Ascending aorta (tissue), 2 donors: ENCODE results near the gene PADI3. TPM values are rescaled to one million over a fixed set of nuclear protein-coding genes. Genes with fewer than 3 reads are reported as not detected.

Source experiments
- DNase-seq, 2 donors: peaks; one replicate each; pipeline ENCODE4 v3.0.0-alpha.2; 2019; ENCODE audit warnings: low spot score in 2 of 2
- H3K27ac ChIP-seq, 2 donors: fragments of 200-600 bp; sonication (generic); one replicate each; pipeline ENCODE4 v1.5.1; 2016 to 2017; ENCODE audit warnings: mild to moderate bottlenecking in 1 of 2
- H3K27me3 ChIP-seq: fragments of 200-600 bp; sonication (generic); one replicate; pipeline ENCODE4 v1.5.1; 2017
- H3K36me3 ChIP-seq, 2 donors: fragments of 200-600 bp; sonication (generic); one replicate each; pipeline ENCODE4 v1.5.1; 2016
- H3K4me1 ChIP-seq, 2 donors: fragments of 200-600 bp; sonication (generic); one replicate each; pipeline ENCODE4 v1.5.1; 2016 to 2017; ENCODE audit warnings: mild to moderate bottlenecking in 1 of 2
- H3K4me3 ChIP-seq, 2 donors: fragments of 200-600 bp; sonication (generic); one replicate each; pipeline ENCODE4 v1.5.1; 2016 to 2017; ENCODE audit warnings: mild to moderate bottlenecking in 1 of 2
- H3K9me3 ChIP-seq, 2 donors: fragments of 200-600 bp; sonication (generic); one replicate each; pipeline ENCODE4 v1.5.1; 2016
- intact Hi-C: fragments of 100-400 bp; cut with DNase I; formaldehyde crosslinking; loops from one replicate; pipeline ENCODE4 v1.15.1; 2023
- total RNA-seq: library from RNA; depleted of rRNA; stranded (reverse); fragments of >200 nt; gene quantifications from one replicate; pipeline ENCODE4 v1.1.0, GENCODE V29; 2016
- TF ChIP-seq, protein P1 (sequence below), 3 experiments: fragments of 200-600 bp in 2 of 3; fragments of 450-650 bp in 1 of 3; sonication (generic) in 2 of 3; IDR thresholded peaks; one replicate each; pipeline ENCODE4 v1.5.1; 2016 to 2019; ENCODE audit warnings: antibody characterized with exemption in 3 of 3, mild to moderate bottlenecking in 1 of 3, moderate library complexity in 1 of 3

PADI3 gene
- total RNA-seq, 1 donor from 2014 or later, result not detected

DNA sequence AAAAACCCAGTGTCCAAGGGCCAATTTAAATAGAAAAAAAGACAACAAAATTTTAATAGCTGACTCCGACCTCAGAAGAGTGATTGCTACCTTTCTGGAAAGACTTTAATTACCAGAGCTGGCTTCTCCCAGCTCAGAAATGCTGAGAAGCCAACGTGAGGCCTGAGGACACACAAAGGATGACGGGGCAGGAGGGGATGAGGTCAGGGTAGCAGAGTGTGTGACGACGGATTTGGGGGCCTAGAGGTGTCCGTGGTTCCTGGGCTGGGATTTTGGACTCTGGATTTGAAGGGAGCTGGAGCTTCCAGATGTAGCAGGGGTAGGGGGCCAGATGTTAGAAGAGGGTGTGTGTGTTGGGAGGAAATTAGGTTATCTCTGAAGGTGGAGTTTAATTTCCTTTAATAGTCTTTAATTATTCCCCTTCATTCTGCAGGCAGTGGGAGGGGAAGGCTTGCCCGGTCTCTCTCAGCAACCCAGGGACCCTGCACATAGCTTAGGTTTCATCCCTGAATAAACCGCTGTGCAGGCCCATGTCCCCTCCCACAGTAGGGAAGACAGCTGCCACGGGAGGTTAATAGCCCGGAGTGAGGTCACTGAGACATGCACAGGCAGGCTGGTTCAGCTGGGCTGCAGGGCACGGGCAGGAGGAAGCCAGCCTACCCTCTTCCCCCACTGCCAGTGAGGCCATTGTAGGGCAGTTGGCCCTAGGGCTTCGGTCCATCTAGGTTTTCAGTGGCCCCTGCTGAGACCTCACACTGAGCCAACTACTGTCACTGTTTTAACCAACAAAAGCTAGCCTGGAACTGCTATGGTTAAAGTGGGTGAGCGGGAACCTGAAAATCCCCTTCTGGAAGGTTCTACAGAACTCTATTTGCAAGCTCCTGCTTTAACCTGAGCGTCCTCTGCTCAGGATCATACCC, 3.8 kb upstream of the PADI3 start:
- no peak for DNase-seq
- intact Hi-C loops, result no loop called here
- no peak overlapping the region for H3K27ac ChIP-seq
- TF ChIP-seq, protein P1, sequence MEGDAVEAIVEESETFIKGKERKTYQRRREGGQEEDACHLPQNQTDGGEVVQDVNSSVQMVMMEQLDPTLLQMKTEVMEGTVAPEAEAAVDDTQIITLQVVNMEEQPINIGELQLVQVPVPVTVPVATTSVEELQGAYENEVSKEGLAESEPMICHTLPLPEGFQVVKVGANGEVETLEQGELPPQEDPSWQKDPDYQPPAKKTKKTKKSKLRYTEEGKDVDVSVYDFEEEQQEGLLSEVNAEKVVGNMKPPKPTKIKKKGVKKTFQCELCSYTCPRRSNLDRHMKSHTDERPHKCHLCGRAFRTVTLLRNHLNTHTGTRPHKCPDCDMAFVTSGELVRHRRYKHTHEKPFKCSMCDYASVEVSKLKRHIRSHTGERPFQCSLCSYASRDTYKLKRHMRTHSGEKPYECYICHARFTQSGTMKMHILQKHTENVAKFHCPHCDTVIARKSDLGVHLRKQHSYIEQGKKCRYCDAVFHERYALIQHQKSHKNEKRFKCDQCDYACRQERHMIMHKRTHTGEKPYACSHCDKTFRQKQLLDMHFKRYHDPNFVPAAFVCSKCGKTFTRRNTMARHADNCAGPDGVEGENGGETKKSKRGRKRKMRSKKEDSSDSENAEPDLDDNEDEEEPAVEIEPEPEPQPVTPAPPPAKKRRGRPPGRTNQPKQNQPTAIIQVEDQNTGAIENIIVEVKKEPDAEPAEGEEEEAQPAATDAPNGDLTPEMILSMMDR (IDR thresholded peaks at IDR 0.05), result no peak
- H3K4me1 ChIP-seq, result no peaks in the 10 kb centered on the region
- H3K36me3 ChIP-seq, result no peaks in the 10 kb centered on the region
- H3K27me3 ChIP-seq, result no peaks in the 10 kb centered on the region
- H3K4me3 ChIP-seq, result no peak overlapping the region
- H3K9me3 ChIP-seq, result no peaks in the 10 kb centered on the region

DNA sequence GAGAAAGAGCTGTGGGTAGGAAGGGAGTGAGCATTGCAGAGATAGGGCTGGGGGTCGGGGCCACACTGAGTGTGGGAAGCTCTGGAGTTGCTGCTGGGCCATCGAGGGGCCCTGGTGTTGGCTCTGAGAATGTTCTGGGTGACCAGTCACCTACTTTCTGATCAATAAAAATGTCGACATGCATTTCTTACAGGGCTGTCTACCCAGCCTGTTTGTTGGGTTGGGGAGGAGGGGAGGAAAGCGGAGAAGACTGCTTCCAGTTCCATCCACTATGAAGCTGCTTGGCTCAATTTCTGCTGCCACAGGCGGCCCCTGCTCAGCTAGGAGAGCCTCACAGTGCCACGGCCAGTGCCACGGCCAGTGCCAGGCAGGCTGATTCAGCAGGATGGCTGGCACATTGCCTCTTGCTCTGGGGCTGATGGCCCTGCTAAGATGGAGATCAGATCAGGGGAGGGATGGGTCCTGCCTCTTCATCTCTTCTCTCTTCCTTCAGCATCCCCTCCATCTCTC, 3.0 kb upstream of the PADI3 start:
- no peak overlapping the region for H3K4me3 ChIP-seq
- no peaks in the 10 kb centered on the region for H3K27me3 ChIP-seq
- no peaks in the 10 kb centered on the region for H3K4me1 ChIP-seq
- intact Hi-C loops, result no loop called here
- no peak overlapping the region for H3K27ac ChIP-seq
- H3K36me3 ChIP-seq, result no peaks in the 10 kb centered on the region
- no peaks in the 10 kb centered on the region for H3K9me3 ChIP-seq
- TF ChIP-seq, protein P1 (IDR thresholded peaks at IDR 0.05), result no peak
- DNase-seq, result no peak

DNA sequence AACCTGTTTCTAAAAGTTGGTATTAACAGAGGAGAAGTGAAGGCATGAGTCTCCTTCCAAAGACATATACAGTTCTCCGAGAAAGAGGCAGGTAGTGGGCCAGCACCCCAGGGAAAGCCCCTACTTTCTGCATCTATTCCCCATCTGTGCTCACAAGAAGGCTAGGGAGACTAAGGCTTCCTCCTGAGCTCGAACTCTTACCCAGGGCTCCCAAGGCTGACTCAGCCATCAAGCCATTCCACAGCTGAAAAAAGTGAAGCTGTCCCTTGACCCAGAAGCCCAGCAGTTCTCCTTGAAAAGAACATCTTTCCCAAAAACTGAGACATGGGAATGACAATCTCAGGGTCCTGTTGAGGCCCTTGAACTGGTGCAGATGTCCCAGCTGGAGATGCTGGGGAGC, 1.9 kb upstream of the PADI3 start:
- Histone ChIP-seq H3K27me3 (no peaks in the 10 kb centered on the region), H3K4me3 (no peak overlapping the region), H3K36me3 (no peaks in the 10 kb centered on the region), H3K27ac (no peak overlapping the region), H3K9me3 (no peaks in the 10 kb centered on the region), H3K4me1 (no peaks in the 10 kb centered on the region)
- no peak for DNase-seq
- TF ChIP-seq, protein P1 (IDR thresholded peaks at IDR 0.05), result no peak
- intact Hi-C loops, result no loop called here

DNA sequence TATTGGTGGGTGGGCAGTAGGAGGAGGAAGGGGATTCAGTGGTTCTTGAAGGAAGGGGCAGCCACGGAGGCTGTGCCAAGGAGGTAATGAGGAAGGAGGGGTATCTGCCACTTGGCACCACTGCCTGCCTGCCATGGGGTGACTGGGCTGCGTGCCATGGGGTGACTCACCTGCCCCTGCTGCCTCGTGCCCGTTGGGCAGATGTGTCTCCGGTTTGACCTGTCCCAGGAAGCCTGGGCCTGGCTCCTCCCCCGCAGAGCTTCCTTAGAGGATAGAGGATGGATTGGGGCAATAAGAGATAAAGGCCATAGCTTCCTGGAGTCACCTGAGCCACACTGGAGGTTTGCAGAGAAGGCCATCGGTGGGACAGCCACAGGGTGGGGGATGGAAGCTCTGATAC, 1.7 kb downstream of the PADI3 start:
- no peak for DNase-seq
- Histone ChIP-seq H3K4me1 (no peaks in the 10 kb centered on the region), H3K27ac (no peak overlapping the region), H3K27me3 (no peaks in the 10 kb centered on the region), H3K4me3 (no peak overlapping the region), H3K36me3 (no peaks in the 10 kb centered on the region), H3K9me3 (no peaks in the 10 kb centered on the region)
- intact Hi-C loops, result no loop called here
- TF ChIP-seq, protein P1 (IDR thresholded peaks at IDR 0.05), result no peak

DNA sequence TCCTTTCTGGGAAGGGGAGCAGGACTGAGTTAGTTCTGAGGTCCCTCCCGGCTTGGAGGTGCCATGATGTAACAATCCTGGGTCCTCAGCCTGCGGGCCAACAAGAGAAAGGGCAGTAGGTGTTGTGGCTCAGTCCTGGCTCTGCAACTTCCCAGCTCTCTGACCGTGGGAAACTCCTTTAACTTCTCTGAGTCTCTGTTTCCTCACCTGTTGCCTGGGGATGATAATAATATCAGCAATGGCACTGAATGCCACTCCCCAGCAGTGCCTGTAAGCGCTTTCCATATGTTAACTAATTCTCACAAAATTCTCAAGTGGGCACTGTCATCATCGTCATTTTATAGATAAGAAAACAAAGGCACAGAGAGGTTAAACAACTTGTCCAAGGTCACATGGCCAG, 2.3 kb downstream of the PADI3 start:
- no peak for DNase-seq
- Histone ChIP-seq H3K27me3 (no peaks in the 10 kb centered on the region), H3K4me1 (no peaks in the 10 kb centered on the region), H3K36me3 (no peaks in the 10 kb centered on the region), H3K9me3 (no peaks in the 10 kb centered on the region), H3K27ac (no peak overlapping the region), H3K4me3 (no peak overlapping the region)
- intact Hi-C loops, result no loop called here
- TF ChIP-seq, protein P1 (IDR thresholded peaks at IDR 0.05), result no peak
